Measurements from ENCODE around the gene SLC22A13.

- TF ChIP-seq CTCF (IDR thresholded peaks at IDR 0.05) (peak; percentile 65), POLR2AphosphoS5 (IDR thresholded peaks at IDR 0.05; ENCODE audit: low read depth, low read length) (no peak)
Measured at GRCh38 chr3:38297947-38298711, 32.5 kb downstream of the SLC22A13 start.
